ENCODE measurements around the gene AMFR.

Gene AMFR

DNA sequence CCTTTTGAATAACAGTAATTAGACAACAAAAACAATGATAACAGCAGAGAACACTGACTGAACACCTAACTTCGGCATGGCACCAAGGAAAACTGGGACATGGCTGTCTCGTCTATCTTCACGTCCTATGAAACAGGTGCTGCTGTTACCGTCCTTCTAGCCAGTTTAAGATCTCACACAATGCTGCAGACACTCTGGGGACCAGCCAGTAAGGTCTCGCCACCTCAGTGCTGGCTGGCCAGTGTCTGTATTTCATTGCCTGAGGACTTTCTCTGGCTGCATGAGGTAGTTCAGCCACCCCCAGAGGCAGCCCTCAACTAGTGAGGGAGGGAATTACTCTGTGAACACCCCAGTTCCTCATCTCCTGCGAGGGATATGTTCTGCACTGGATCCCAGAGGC lies 57.6 kb downstream of the AMFR start:
- H3K27ac ChIP-seq, result peak overlapping the region; percentile 85
- no peak for TF ChIP-seq ZFX (IDR thresholded peaks at IDR 0.05; ENCODE audit: borderline replicate concordance)
- TF ChIP-seq, protein P1, sequence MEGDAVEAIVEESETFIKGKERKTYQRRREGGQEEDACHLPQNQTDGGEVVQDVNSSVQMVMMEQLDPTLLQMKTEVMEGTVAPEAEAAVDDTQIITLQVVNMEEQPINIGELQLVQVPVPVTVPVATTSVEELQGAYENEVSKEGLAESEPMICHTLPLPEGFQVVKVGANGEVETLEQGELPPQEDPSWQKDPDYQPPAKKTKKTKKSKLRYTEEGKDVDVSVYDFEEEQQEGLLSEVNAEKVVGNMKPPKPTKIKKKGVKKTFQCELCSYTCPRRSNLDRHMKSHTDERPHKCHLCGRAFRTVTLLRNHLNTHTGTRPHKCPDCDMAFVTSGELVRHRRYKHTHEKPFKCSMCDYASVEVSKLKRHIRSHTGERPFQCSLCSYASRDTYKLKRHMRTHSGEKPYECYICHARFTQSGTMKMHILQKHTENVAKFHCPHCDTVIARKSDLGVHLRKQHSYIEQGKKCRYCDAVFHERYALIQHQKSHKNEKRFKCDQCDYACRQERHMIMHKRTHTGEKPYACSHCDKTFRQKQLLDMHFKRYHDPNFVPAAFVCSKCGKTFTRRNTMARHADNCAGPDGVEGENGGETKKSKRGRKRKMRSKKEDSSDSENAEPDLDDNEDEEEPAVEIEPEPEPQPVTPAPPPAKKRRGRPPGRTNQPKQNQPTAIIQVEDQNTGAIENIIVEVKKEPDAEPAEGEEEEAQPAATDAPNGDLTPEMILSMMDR (IDR thresholded peaks at IDR 0.05), result no peak

DNA sequence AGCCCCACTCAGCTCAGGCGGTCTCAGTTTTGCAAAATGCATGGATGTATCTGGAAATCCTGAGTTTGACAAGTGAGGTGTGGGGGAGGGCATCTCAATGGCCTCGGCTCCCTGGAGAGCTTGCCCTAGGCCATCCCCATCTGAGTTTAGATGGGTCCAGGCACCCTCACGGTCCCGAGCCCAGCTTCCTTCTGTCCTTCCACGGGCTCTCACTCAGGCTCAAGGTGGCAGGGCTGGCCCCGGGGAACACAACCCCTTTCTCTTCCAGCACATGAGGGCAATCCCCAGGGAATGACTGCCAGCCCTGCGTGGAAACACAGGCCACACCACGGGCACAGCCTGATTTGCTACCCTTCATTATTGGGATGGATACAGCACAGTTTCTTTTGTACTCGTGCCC lies 58.4 kb downstream of the AMFR start:
- H3K27ac ChIP-seq, result no peak overlapping the region
- TF ChIP-seq ZFX (IDR thresholded peaks at IDR 0.05; ENCODE audit: borderline replicate concordance), result no peak
- TF ChIP-seq, protein P1 (IDR thresholded peaks at IDR 0.05), result no peak

DNA sequence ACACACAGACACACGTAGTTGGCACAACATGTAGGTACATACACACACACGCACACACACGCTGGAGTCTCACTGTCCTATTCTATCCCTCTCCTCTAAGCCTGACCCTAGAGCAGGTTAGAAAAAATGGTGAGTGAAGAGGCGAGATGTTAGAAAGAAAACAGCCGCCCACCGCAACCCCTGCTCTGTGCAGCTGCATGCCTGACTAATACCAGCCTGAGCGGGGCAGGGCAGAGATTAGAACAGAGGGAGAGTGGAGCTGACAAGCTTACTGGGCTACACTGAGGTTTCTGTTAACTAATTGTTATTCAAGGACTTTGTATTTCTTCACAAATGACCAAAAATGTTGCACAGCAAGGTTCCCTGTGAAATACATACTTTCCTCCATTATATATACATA lies 59.8 kb downstream of the AMFR start:
- TF ChIP-seq, protein P1 (IDR thresholded peaks at IDR 0.05), result no peak
- TF ChIP-seq ZFX (IDR thresholded peaks at IDR 0.05; ENCODE audit: borderline replicate concordance), result no peak
- no peak overlapping the region for H3K27ac ChIP-seq

DNA sequence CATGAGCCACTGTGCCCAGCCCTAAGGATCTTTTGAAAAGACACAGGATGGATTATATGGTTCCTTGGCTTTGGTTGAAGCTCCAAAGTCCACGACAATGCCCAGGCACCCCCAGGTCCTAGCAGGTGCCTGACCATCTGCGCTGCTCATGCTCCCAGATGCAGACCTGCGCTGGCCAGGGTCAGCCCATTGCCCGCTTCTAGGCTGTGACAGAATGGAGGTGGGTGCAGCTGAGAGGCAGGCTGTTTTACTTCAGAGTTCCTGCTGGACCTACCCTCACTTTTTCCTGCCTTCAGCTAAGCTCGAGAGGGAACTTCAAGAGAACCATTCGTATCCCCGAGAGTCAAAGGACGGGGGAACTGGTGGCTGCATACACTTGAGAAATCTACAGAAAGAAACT lies 60.5 kb downstream of the AMFR start:
- H3K27ac ChIP-seq, result no peak overlapping the region
- no peak for TF ChIP-seq ZFX (IDR thresholded peaks at IDR 0.05; ENCODE audit: borderline replicate concordance)
- TF ChIP-seq, protein P1 (IDR thresholded peaks at IDR 0.05), result no peak

DNA sequence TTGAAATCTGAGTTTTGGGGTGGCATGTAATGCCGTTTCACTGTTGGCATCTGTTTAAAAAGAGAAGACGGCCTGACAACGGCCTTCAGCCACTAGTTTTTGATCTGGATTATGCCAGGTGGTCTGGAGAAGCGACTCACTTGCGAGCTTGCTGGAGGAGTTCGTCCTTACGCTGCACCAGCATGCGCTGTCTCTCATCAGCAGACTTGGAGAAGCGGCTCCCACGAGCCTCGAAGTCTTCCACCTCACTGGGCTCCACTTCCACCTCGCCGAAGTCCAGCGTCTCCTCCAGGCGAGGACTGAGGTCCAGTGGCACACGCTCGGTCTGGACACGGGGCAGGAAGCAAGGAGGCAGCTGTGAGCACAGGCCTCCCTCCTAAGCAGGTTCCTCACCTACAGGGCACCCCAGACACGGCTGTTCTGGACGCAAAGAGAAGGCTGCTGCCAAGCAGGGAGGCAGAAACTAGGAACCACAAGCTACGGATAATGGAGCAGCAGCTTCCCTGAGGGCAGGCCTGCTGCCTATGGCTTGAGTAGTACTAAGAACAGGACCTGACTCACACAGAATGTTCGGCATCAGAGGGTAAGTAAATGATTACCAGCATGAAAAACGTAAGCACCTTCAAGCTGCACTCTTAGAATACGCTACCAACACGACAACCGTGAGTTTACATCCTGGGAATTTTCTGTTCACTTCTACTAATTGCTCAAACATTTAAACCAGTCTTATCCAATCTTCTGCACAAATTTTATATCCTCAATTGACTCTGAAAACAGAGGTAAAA lies 61.4 kb downstream of the AMFR start:
- TF ChIP-seq ZFX (IDR thresholded peaks at IDR 0.05; ENCODE audit: borderline replicate concordance), result no peak
- TF ChIP-seq, protein P1 (IDR thresholded peaks at IDR 0.05), result no peak
- H3K27ac ChIP-seq, result no peak overlapping the region

DNA sequence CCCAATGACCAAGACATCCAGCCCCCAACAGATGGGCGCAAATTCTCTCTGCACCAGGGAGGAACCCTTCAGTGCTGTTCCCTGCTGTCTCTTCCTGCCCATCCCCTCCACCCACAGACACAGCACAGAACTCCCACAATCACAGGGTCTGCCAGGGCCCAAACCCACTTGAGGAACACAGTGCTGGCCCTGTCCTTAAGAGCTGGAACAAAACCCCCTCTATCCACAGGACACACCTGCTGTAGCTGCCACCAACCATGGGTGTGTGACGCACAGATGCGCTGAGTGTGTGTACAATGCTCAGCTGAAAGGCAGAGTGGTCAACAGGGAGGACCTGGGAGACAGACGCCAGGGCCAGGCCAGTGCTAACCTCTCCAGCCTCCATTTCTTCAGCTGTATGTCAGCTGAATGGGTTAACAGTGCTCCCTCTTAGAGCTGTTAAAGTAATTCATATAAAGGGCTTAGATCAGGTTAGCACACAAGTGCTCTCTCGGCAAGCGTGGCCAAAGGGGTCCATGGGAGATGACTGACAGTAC lies 62.1 kb downstream of the AMFR start:
- H3K27ac ChIP-seq, result no peak overlapping the region
- TF ChIP-seq, protein P1 (IDR thresholded peaks at IDR 0.05), result no peak
- TF ChIP-seq ZFX (IDR thresholded peaks at IDR 0.05; ENCODE audit: borderline replicate concordance), result no peak

DNA sequence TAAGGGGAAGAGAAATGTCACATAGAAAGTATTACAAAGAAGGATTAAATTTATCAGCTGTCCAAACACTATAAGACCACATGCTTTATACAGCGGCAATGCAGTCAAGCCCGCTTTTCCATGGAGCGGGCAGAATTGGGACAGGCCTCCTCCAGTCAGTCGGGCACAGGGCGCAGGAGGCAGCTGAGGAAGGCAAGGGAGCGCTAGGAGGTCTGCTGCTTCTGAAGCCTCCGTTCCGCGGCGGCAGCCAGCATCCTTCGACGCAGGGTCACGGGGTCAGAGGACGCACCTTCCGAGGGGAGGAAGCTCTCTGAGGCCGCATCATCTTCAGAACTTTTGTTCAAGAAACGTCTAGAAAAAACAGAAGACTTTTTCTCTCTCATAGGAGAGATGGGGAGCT lies 62.6 kb downstream of the AMFR start:
- H3K27ac ChIP-seq, result no peak overlapping the region
- TF ChIP-seq, protein P1 (IDR thresholded peaks at IDR 0.05), result no peak
- no peak for TF ChIP-seq ZFX (IDR thresholded peaks at IDR 0.05; ENCODE audit: borderline replicate concordance)

All from 22Rv1 (cell line).